Keratinocyte (primary cell): ENCODE results near the gene MYL4. TPM values are rescaled to one million over a fixed set of nuclear protein-coding genes. Genes with fewer than 3 reads are reported as not detected.

Experiments
- DNase-seq: peaks from one replicate; pipeline ENCODE4 v3.0.0-alpha.2; 2011; ENCODE audit warnings: low read depth, missing footprints, low spot score
- FAIRE-seq: peaks from 2 replicates; lab custom pipeline; 2011; peaks lifted over from hg19 to GRCh38; lab: Jason Lieb, UNC
- H2AFZ ChIP-seq: 2 replicates; pipeline ENCODE4 v1.6.0; 2012; ENCODE audit warnings: low read length, control low read depth, inconsistent platforms; ENCODE audit not compliant: control insufficient read depth
- H3K27ac ChIP-seq: 2 replicates; pipeline ENCODE4 v1.5.1; 2011; ENCODE audit warnings: low read length; ENCODE audit not compliant: control insufficient read depth, insufficient read depth
- H3K27me3 ChIP-seq: 3 replicates; pipeline ENCODE4 v1.6.0; 2011; ENCODE audit warnings: low read length; ENCODE audit not compliant: control insufficient read depth, insufficient read depth; ENCODE audit errors: extremely low read depth
- H3K36me3 ChIP-seq, 2 experiments: 2 replicates in 1 of 2; 3 replicates in 1 of 2; pipeline ENCODE4 v1.5.1; 2011; ENCODE audit warnings: low read length in 2 of 2, mild to moderate bottlenecking in 1 of 2; ENCODE audit not compliant: control insufficient read depth in 2 of 2, insufficient read depth in 2 of 2; ENCODE audit errors: extremely low read depth in 1 of 2
- H3K4me1 ChIP-seq: 3 replicates; pipeline ENCODE4 v1.5.1; 2011; ENCODE audit warnings: low read length; ENCODE audit not compliant: control insufficient read depth, insufficient read depth; ENCODE audit errors: extremely low read depth
- H3K4me2 ChIP-seq: 3 replicates; pipeline ENCODE4 v1.6.0; 2011; ENCODE audit warnings: low read depth, low read length; ENCODE audit not compliant: control insufficient read depth, insufficient read depth; ENCODE audit errors: extremely low read depth
- H3K4me3 ChIP-seq, 3 experiments: fragments of 200-600 bp in 1 of 3; sonication (generic) in 1 of 3; 2 replicates in 2 of 3; 3 replicates in 1 of 3; pipeline ENCODE4 v1.5.1; 2011 to 2016; ENCODE audit warnings: low read length in 3 of 3, mild to moderate bottlenecking in 3 of 3, control low read depth in 2 of 3, inconsistent platforms in 1 of 3, low read depth in 1 of 3, mixed read lengths in 1 of 3, mixed run types in 1 of 3, moderate library complexity in 1 of 3; ENCODE audit not compliant: control insufficient read depth in 2 of 3, insufficient read depth in 2 of 3; ENCODE audit errors: extremely low read depth in 1 of 3
- H3K79me2 ChIP-seq: 2 replicates; pipeline ENCODE4 v1.6.0; 2012; ENCODE audit warnings: low read length; ENCODE audit not compliant: control insufficient read depth, insufficient read depth
- H3K9ac ChIP-seq: 3 replicates; pipeline ENCODE4 v1.6.0; 2011; ENCODE audit warnings: low read length; ENCODE audit not compliant: control insufficient read depth, insufficient read depth; ENCODE audit errors: extremely low read depth
- H3K9me1 ChIP-seq: 3 replicates; pipeline ENCODE4 v1.6.0; 2011; ENCODE audit warnings: low read length; ENCODE audit not compliant: control insufficient read depth, insufficient read depth; ENCODE audit errors: extremely low read depth
- H3K9me3 ChIP-seq: 2 replicates; pipeline ENCODE4 v1.5.1; 2012; ENCODE audit warnings: low read depth, low read length; ENCODE audit not compliant: control insufficient read depth
- H4K20me1 ChIP-seq: 3 replicates; pipeline ENCODE4 v1.6.0; 2011; ENCODE audit warnings: low read length; ENCODE audit not compliant: control insufficient read depth, insufficient read depth; ENCODE audit errors: extremely low read depth
- EZH2 ChIP-seq: IDR thresholded peaks from one replicate; pipeline ENCODE4 v1.6.1; 2012; ENCODE audit warnings: inconsistent platforms, mild to moderate bottlenecking, low read length, moderate library complexity
- dilution Hi-C: fragments of 300-500 bp; cut with MboI; formaldehyde crosslinking; loops from one replicate; pipeline ENCODE4 v1.7.0; 2020; ENCODE audit warnings: low sequenced_read_pairs; ENCODE audit not compliant: extremely low pct_ligation_motif_present
- polyA plus RNA-seq, 5 experiments: library from polyadenylated mRNA; depleted of rRNA in 3 of 5; stranded (reverse) in 3 of 5; stranded (forward) in 1 of 5; unstranded in 1 of 5; fragments of >200 nt; gene quantifications; 1 replicate in 1 of 5; 2 replicates in 3 of 5; 3 replicates in 1 of 5; pipeline versions ENCODE4 v1.2.1 to v1.2.3, GENCODE V29; 2011 to 2012; ENCODE audit warnings: missing spikeins in 2 of 5, low read depth in 1 of 5, low replicate concordance in 1 of 5
- TF ChIP-seq, protein P1 (sequence below), 3 experiments: IDR thresholded peaks in 1 of 3; conservative IDR thresholded peaks in 1 of 3; optimal IDR thresholded peaks in 1 of 3; 2 replicates in 2 of 3; 3 replicates in 1 of 3; pipeline versions ENCODE3 to v1.5.1; 2011; ENCODE audit warnings: low read length in 3 of 3, mild to moderate bottlenecking in 3 of 3, moderate library complexity in 2 of 3, control low read depth in 1 of 3, inconsistent platforms in 1 of 3; ENCODE audit not compliant: insufficient read depth in 2 of 3; ENCODE audit errors: extremely low read depth in 1 of 3

Gene MYL4
- polyA plus RNA-seq, 1 donor (not counting 4 experiments of a cell fraction or from before 2014, with no cell fraction given): not detected

DNA sequence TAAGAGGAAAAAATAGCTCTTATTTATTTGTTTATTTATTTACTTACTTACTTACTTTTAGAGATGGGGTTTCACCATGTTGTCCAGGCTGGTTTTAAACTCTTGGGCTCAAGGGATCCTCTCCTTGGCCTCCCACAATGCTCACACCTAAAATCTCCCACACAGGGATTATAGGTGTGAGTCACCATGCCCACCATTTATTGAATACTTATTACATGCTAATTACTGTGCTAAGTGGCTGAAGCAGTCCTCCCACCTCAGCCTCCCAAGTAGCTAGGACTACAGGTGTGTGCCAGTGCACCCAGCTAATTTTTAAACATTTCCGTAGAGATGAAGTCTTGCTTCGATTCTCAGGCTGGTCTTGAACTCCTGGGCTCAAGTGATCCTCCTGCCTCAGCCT is 33.5 kb downstream of the MYL4 start:
- H3K9ac ChIP-seq: no peak overlapping the region
- TF ChIP-seq EZH2: no peak
- TF ChIP-seq, protein P1, sequence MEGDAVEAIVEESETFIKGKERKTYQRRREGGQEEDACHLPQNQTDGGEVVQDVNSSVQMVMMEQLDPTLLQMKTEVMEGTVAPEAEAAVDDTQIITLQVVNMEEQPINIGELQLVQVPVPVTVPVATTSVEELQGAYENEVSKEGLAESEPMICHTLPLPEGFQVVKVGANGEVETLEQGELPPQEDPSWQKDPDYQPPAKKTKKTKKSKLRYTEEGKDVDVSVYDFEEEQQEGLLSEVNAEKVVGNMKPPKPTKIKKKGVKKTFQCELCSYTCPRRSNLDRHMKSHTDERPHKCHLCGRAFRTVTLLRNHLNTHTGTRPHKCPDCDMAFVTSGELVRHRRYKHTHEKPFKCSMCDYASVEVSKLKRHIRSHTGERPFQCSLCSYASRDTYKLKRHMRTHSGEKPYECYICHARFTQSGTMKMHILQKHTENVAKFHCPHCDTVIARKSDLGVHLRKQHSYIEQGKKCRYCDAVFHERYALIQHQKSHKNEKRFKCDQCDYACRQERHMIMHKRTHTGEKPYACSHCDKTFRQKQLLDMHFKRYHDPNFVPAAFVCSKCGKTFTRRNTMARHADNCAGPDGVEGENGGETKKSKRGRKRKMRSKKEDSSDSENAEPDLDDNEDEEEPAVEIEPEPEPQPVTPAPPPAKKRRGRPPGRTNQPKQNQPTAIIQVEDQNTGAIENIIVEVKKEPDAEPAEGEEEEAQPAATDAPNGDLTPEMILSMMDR (optimal IDR thresholded peaks at IDR 0.05 in 1 of 3, IDR thresholded peaks at IDR 0.05 in 1 of 3, conservative IDR thresholded peaks at IDR 0.05 in 1 of 3; ENCODE audit: extremely low read depth in 1 of 3, insufficient read depth in 2 of 3, low read length in 3 of 3): no peak
- dilution Hi-C loops: no loop called here
- no peak overlapping the region for H3K27ac ChIP-seq
- DNase-seq: no peak
- H3K27me3 ChIP-seq: peaks cover 3% of the 10 kb centered on the region
- peaks cover 16% of the 10 kb centered on the region for H3K4me1 ChIP-seq
- no peaks in the 10 kb centered on the region for H3K36me3 ChIP-seq
- no peak for FAIRE-seq
- no peaks in the 10 kb centered on the region for H3K79me2 ChIP-seq
- H3K9me3 ChIP-seq: no peaks in the 10 kb centered on the region
- H3K9me1 ChIP-seq: no peaks in the 10 kb centered on the region
- no peak overlapping the region for H2AFZ ChIP-seq
- H4K20me1 ChIP-seq: no peaks in the 10 kb centered on the region
- H3K4me2 ChIP-seq: no peak overlapping the region
- H3K4me3 ChIP-seq: no peak overlapping the region

DNA sequence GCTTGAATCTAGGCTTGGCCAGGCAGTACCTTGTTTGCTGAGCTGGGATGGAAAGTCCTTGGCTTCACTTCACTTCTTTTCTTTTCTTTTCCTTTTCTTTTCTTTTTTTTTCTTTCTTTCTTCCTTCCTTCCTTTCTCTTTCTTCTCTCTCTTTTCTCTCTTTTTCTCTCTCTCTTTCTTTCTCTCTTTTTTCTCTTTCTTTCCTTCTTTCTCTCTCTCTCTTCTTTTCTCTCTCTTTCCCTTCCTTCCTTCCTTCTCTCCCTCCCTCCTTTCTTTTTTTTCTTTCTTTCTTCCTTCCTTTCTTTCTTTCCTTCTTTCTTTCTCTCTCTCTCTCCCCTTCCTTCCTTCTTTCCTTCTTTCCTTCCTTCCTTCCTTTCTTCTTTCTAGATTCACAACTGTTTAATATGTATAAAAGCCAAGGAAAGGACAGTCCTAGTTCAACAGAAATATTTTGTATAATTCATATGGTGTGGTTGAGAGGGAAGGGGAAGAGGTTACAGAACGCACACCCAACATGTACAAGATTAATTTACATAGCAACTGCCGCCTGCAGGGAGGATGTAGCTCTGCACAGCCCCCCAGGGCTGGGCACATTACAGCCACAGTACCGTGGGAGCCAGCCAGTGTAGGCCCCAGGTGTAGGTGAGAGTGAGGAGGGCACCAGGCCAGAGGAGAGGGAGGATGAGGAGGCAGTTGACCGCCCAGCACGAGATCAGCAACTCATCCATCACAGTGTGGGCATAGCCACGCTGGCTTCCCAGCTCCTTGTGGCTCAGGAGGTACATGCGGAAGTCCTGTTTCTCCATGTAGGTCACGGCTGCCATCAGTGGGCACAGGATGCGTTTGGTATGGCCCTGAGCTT is 34.8 kb downstream of the MYL4 start:
- H3K79me2 ChIP-seq: no peaks in the 10 kb centered on the region
- dilution Hi-C loops: no loop called here
- no peak overlapping the region for H3K9ac ChIP-seq
- H3K4me2 ChIP-seq: no peak overlapping the region
- H3K4me3 ChIP-seq: no peak overlapping the region
- DNase-seq (no peak), FAIRE-seq (no peak)
- peaks cover 3% of the 10 kb centered on the region for H3K27me3 ChIP-seq
- no peak overlapping the region for H2AFZ ChIP-seq
- no peaks in the 10 kb centered on the region for H3K9me1 ChIP-seq
- H3K27ac ChIP-seq: no peak overlapping the region
- H3K36me3 ChIP-seq: no peaks in the 10 kb centered on the region
- no peaks in the 10 kb centered on the region for H4K20me1 ChIP-seq
- peaks cover 16% of the 10 kb centered on the region for H3K4me1 ChIP-seq
- H3K9me3 ChIP-seq: no peaks in the 10 kb centered on the region
- TF ChIP-seq, protein P1 (optimal IDR thresholded peaks at IDR 0.05 in 1 of 3, IDR thresholded peaks at IDR 0.05 in 1 of 3, conservative IDR thresholded peaks at IDR 0.05 in 1 of 3; ENCODE audit: extremely low read depth in 1 of 3, insufficient read depth in 2 of 3, low read length in 3 of 3): no peak
- TF ChIP-seq EZH2: no peak
